Activated CD4-positive, alpha-beta T cell treated with anti-CD3 and anti-CD28 coated beads for 48 hours (primary cell): Measurements from ENCODE around the gene PAPOLA.

Experiments used
- DNase-seq: peaks from one replicate; pipeline ENCODE4 v3.0.0-alpha.2; 2020

The PAPOLA gene

GRCh38 chr14:96587823-96588385 lies 85.7 kb downstream of the PAPOLA start:
- no peak for DNase-seq

DNA sequence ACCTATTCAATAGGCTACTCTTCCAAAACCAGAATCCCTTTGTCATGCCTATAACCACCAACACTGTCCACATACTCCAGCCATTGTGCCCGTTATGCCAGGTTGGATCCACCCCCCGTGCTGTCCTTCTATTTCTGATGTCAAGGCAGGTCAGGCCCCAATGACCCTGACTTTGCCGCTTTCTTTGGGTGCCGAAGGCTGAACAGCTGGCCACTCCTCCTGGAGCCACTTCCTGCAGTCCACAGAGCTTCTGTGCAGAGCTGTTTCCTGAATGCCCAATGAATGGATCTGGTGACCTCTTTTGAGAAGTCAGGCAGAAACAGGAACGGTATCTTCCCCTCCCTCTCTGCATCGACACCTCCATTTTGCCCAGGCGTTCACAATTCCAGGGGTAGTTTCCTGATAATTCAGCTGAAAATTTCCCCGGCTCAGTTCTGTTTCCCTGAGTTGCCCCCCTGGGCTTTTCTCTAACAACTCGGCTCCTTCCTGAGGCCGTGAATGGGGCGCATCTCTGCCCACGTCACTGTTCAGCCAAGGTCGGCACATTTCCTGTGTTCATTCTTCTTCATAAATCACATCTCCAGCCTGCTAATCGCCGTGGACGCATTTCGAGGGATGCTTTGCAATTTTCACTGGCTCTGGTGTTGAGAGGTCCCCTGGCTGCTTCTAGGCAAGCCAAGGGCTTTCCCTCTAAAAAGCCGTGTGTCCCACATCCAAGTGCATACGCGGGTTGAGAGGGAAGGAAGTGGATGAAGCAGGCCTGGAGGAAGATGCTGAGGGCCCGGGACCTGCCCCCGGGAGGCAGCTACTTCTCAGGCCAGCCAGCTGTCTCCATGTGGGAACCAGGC lies 86.5 kb downstream of the PAPOLA start:
- DNase-seq = no peak

DNA sequence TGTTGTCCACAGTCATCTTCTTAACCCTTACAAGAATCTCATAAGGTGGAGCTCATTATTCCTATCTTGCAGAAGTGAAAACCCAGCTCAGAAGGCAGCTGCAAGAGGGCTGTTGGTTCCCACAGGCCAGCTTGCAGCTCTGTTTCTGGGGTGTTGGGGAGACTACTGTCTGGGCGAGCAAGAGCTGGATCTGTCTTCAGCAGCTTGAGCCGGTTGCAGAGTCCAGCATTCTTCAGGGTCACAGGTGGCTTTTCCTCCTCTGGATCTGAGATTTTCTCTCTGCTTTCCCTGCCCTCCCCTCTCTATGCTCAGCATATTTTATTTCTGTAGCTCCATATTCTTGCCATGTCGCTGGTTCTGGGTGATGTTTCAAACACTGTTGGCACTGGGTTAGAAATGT lies 87.4 kb downstream of the PAPOLA start:
- DNase-seq = no peak

GRCh38 chr14:96590190-96590864 lies 88.1 kb downstream of the PAPOLA start:
- DNase-seq = no peak

- DNase-seq = peak; percentile 75
These were observed 90.6 kb downstream of the PAPOLA start for GRCh38 chr14:96592591-96593386.

GRCh38 chr14:96594961-96595360 lies 92.8 kb downstream of the PAPOLA start:
- no peak for DNase-seq

DNA sequence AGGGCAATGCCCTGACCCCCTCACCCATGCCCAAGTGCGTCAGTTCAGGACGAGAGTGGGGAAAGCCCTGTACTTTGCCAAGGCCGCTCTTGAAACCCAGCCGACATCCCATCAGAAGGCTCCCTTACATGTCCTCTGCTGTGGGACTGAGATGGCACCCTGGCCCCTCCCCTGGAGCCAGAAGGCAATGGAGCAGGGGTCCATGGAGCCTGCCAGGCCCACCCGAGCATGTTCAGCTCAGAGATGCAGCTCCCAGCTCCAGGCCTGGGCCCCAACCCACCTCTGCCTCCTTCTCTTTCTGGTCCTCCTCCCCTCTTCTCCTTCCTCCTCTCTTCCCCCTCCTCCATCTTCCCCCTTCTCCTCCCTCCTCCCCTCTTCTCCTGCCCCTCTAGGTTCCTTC lies 95.5 kb downstream of the PAPOLA start:
- DNase-seq = no peak

- no peak for DNase-seq
These were observed 96.2 kb downstream of the PAPOLA start for GRCh38 chr14:96598332-96598928.

- DNase-seq = no peak
These were observed 96.9 kb downstream of the PAPOLA start for GRCh38 chr14:96599076-96599475.

DNA sequence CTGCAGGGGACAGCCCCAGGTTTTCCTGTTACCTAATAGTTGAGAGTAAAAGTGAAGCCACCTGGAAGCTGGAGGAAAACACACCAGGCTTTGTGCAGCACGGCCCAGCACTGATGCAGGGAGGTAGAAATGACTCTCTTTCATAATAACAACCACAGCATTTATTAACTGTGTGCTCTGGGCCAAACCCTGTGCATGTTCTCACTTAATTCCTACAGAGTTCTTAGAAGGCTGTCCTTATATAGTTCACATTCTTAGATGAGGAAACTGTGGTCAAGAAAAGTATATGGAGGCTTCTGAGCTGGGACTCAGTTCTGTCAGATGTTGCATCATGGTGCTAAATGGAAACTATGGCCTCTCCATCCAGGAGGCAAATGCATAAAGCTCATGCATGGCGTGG lies 100.0 kb downstream of the PAPOLA start:
- no peak for DNase-seq

GRCh38 chr14:96603350-96604255 lies 101.4 kb downstream of the PAPOLA start:
- no peak for DNase-seq

- DNase-seq = no peak
These were observed 112.3 kb downstream of the PAPOLA start for GRCh38 chr14:96614481-96614881.

DNA sequence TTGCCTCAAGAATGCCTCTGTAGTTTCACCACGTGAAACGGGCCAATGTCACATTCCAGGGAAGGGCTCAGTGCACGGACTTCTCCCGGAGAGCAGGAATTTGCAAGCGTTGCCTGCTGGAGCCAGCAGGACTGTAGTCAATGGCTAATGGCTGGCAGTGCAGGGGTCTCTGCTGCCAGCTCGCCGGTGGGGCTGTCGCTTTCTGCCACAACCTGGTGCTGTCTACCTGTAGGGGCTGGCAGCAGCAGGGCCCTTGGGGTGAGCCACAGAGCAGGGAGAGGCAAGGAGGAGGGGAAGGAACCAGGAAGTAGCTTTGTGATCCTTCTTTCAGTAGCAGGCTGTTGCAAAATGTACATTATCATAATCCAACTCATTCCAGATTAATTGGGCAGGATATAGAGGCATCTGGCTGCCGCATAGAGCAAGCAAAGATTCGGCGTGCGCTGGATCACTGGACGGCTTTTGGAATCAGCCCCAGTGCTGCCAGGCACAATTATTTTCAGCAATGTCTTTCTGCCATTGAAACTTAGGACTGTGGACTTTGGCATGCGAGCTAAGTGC lies 114.1 kb downstream of the PAPOLA start:
- DNase-seq = no peak
